GM18508 (cell line): ENCODE data around the gene ZNF33B.
A peak's percentile ranks its signal among the peaks of the same experiment; 100 is the strongest.
"Not testable (repeated sequence)": the region's sequence is repeated elsewhere in the genome, so short reads cannot be mapped to it uniquely, and the experiment has no call there.

Source experiments
- ATAC-seq: cut with Tn5 transposase; IDR thresholded peaks from one replicate; pipeline ENCODE4 v1.9.1; 2021; ENCODE audit warnings: moderate number of reproducible peaks; ENCODE audit not compliant: insufficient read depth, unreplicated experiment

ZNF33B gene

GRCh38 chr10:42638055-42638820, at the start of gene ZNF33B:
Gene ZNF33B, minus strand, starts transcription at chr10:42638570. Its CDS starts 1,642 bp downstream, at chr10:42636928.
- peak; percentile 92 for ATAC-seq

- no peak for ATAC-seq
Observed at GRCh38 chr10:42684517-42684916, 46.1 kb upstream of the ZNF33B start.

GRCh38 chr10:42680267-42680666, 41.9 kb upstream of the ZNF33B start:
- ATAC-seq, result no peak

DNA sequence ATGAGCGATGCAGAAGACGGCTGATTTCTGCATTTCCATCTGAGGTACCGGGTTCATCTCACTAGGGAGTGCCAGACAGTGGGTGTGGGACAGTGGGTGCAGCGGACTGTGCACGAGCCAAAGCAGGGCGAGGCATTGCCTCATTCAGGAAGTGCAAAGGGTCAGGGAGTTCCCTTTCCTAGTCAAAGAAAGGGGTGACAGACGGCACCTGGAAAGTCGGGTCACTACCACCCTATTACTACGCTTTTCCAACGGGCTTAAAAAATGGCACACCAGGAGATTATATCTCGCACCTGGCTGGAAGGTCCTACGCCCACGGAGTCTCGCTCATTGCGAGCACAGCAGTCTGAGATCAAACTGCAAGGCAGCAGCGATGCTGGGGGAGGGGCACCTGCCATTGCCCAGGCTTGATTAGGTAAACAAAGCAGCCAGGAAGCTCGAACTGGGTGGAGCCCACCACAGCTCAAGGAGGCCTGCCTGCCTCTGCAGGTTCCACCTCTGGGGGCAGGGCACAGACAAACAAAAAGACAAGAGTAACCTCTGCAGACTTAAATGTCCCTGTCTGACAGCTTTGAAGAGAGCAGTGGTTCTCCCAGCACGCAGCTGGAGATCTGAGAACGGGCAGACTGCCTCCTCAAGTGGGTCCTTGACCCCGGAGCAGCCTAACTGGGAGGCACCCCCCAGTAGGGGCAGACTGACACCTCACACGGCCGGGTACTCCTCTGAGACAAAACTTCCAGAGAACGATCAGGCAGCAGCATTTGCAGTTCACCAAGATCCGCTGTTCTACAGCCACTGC, 27.0 kb upstream of the ZNF33B start:
- ATAC-seq, result not testable (repeated sequence)

DNA sequence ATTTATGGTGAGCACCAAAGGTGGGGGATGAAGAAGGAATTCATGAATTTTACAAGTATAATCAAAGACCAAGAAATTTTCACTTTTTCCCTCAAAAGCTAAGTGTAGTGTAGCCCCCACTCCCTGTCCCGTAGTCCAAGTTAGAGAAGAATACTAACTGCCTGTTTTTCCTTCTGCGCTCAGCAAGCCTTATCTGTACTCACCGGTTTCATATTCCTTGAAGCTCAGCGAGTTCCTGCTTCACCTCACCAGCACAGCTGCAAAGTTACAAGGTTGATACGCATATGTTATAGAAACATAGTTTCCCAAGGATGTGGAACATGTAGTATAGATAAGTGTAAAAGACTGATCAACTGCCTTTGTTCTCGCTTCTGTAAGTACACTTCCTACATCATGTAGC, 16.0 kb upstream of the ZNF33B start:
- no peak for ATAC-seq

DNA sequence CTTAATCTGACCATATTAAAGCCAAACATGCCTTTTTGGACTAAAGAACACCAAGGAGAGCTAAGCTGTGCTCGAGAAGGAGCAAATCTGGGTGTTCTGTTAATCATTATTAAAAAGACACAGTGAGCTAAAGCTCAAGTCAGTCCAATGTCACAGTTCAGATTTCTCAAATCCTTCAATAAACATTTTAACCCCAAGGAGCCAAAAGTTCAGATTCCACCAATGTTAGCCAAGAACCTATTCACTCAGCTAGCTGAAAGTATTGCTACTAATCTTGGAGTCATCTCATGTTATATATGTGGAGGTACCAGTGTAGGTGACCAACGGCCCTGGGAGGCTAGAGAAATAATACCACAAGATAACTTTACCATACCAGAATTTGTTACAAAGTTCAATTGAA, 14.5 kb upstream of the ZNF33B start:
- ATAC-seq, result no peak

GRCh38 chr10:42650374-42650773, 12.0 kb upstream of the ZNF33B start:
- ATAC-seq, result no peak

DNA sequence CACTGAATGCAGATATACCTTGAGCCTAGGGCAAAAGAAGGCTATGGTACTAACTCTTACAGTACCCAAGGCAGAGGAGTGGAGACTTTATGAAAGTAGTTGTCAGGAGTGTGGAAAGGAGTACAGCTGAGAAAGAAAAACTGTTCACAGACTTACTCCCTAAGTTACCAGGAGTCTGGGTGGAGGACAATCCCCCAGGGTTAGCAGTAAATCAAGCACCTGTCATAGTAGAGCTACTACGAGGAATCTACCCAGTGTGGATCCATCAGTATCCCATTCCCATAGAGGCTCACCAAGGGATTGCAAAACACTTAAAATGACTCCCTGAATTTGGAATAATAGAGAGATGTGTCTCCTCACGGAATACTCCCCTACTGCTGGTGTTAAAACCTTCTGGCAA, 10.1 kb upstream of the ZNF33B start:
- ATAC-seq, result no peak

GRCh38 chr10:42646687-42647640, 8.6 kb upstream of the ZNF33B start:
- no peak for ATAC-seq

DNA sequence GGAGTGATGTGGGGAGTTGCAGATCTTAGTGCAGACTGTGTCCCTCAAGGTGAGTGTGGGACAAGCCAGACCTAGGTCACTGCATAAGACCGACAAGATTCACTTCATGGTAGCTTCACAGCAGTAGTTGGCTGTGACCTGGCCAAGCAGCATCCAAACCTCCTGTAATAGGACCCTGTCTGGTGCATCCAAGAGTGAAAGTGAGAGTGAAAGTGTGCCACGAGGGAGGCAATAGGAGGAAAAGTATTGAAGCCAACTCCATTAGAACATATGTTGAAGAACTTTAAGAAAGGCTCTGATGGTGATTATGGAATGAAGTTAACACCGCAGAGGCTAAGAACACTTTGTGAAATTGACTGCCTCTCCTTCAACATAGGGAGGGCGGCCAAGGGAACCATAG, 7.8 kb upstream of the ZNF33B start:
- no peak for ATAC-seq

DNA sequence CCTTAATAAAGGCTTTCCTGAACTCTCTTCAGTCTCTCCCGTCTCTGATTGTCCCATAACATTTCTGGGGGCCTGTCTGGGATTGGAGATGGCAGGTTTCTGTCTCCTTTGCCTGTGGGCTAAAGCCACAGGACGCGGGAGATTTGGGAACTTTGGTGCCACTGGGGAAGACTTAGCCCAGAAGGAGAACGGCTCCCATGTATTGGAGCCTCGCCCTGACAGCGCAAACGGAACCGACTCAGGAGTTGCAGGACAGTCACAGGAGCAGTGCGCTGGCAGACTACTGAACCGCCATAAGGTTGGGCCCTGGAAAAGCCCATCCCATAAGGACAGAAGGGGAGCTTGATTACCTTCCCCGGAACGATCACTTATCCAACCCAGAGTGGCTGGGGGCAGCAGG, 7.1 kb upstream of the ZNF33B start:
- no peak for ATAC-seq

DNA sequence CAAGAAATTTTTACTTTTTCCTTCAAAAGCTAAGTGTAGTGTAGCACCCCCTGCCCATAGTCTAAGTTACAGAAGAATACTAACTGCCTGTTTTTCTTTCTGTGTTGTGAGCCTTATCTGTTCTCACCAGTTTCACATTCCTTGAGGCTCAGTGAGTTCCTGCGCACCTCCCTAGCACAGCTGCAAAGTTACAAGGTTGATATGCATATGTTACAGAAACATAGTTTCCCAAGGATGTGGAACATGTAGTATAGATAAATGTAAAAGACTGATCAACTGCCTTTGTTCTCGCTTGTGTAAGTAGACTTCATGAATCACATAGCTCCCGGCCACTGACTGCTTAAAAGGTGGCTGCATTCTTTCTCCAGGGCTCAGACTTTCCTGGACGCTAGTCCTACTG, 6.7 kb upstream of the ZNF33B start:
- no peak for ATAC-seq

DNA sequence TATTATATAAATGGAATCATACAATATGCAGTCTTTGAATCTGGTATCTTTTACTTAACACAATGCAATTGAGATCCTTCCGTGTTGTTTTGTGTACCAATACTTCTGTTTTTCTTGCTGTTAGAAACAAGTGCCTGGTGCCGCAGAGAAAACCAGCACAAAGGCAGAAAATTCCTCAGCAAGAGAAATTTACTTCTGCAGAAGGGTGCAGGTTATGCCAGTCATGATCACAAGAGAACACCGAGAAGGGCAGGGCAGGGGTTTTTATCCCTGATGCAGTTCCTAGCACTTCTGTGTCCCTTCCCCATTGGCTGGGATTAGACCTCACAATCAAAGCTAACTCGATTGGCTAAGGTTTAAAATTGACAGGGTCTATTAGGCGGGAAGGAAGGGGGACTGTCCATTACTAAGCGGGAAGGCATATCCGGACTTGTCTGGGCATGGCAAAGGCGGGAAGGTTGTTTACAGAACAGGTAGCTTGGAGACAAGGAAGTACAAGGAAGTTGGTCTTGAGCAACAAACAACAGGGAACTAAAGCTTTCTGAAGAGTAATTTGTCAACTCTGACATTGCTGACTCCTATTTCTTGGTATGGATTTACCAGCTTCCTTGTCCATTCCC, 2.4 kb upstream of the ZNF33B start:
- no peak for ATAC-seq

DNA sequence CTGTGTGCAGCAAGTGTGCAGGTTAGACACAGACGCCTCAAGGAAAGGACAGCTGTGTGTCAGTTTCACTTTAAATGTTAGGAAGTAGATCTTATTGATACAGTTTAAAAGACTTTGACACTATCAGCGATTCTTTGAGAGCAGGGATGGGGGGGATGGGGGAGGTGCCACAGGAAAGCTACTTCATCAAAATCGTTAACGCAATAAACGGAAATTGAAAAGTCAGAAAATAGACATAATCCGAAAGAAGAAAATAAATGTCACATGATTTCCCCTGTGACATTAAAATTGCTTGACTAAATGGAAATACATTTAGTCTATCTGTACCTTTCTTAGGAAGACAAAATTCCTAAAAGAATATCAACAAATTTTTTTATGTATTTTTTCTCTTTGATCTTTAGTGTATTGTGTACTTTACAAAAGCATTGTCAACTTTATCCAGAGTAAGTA, 476 bp upstream of the ZNF33B start:
- no peak for ATAC-seq

- no peak for ATAC-seq
Observed at GRCh38 chr10:42637648-42638054, 719 bp downstream of the ZNF33B start.

DNA sequence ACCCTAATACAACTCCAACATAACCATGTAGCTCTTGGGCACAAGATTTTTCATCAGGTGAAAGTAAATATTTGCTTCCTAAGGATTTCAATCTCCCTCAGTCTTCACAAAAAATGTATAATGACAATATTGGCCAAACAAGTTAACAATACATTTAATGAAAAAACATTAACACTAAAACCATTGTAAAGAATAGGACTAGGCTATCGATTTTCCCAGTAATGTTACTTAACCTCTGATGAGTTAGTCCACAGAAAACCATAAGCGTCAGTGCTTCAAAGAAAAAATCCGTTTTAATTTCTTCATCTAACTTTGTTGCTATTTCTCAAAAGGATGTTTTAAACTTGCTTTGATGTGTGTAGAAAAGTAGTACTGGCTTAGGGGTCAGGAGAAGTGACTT, 1.2 kb downstream of the ZNF33B start:
- no peak for ATAC-seq

GRCh38 chr10:42635098-42635497, 3.3 kb downstream of the ZNF33B start:
- ATAC-seq, result no peak

GRCh38 chr10:42632564-42632963, 5.8 kb downstream of the ZNF33B start:
- no peak for ATAC-seq

GRCh38 chr10:42630537-42631134, 7.7 kb downstream of the ZNF33B start:
- no peak for ATAC-seq

DNA sequence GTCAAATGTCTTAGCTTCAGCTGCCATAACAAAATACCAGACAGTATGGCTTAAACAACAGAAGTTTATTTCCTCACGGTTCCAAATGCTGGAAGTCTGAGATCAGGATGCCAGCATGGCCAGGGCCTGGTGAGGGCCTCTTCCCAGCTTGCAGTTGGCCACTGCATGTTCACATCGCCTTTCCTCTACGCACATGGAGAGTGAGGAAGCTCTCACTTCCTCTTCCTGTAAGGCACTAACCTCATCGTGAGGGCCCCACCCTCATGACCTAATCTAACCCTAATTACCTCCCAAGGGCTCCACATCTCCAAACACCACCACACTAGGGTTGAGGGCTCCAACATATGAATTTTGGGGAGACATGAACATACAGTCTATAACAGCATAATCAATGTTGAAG, 14.4 kb downstream of the ZNF33B start:
- ATAC-seq, result no peak
